Loucy (cell line): ENCODE data around the gene SLC23A3.

Source experiments
- H2AFZ ChIP-seq: fragments of 200-600 bp; sonication (generic); 2 replicates; pipeline ENCODE4 v1.6.0; 2016; ENCODE audit warnings: antibody characterized with exemption, mild to moderate bottlenecking, low read length, moderate library complexity
- H3F3A ChIP-seq: fragments of 200-600 bp; 2 replicates; pipeline ENCODE4 v1.6.0; 2016; ENCODE audit warnings: antibody characterized with exemption, low read depth, mild to moderate bottlenecking
- H3K27me3 ChIP-seq: fragments of 200-600 bp; sonication (generic); 2 replicates; pipeline ENCODE4 v1.6.1; 2014; ENCODE audit warnings: low read length, mild to moderate bottlenecking; ENCODE audit not compliant: insufficient read depth, poor library complexity, severe bottlenecking
- H3K36me3 ChIP-seq: fragments of 200-600 bp; sonication (generic); 2 replicates; pipeline ENCODE4 v1.6.1; 2016; ENCODE audit warnings: low read length; ENCODE audit not compliant: insufficient read depth
- H3K4me1 ChIP-seq: fragments of 200-600 bp; sonication (generic); 2 replicates; pipeline ENCODE4 v1.5.1; 2014; ENCODE audit warnings: low read length, mild to moderate bottlenecking; ENCODE audit not compliant: insufficient read depth, poor library complexity, severe bottlenecking
- H3K4me2 ChIP-seq: fragments of 200-600 bp; sonication (generic); 2 replicates; pipeline ENCODE4 v1.6.0; 2014; ENCODE audit warnings: antibody characterized with exemption, low read length, low read depth, mild to moderate bottlenecking; ENCODE audit not compliant: poor library complexity, severe bottlenecking
- H3K4me3 ChIP-seq: fragments of 200-600 bp; sonication (generic); 2 replicates; pipeline ENCODE4 v1.5.1; 2014; ENCODE audit warnings: low read length, mild to moderate bottlenecking, mixed read lengths; ENCODE audit not compliant: poor library complexity, severe bottlenecking
- H3K79me2 ChIP-seq: fragments of 200-600 bp; sonication (generic); 2 replicates; pipeline ENCODE4 v1.6.1; 2014; ENCODE audit warnings: low read length; ENCODE audit not compliant: insufficient read depth
- H3K9ac ChIP-seq: fragments of 200-600 bp; sonication (generic); 2 replicates; pipeline ENCODE4 v1.6.0; 2014; ENCODE audit warnings: mild to moderate bottlenecking, low read depth, low read length, moderate library complexity; ENCODE audit not compliant: poor library complexity, severe bottlenecking
- H3K9me2 ChIP-seq: fragments of 200-600 bp; sonication (generic); replicated peaks from 2 replicates; pipeline ENCODE4 v1.6.1; 2016; ENCODE audit warnings: low read depth, low read length, mixed read lengths
- H3K9me3 ChIP-seq: fragments of 200-600 bp; sonication (generic); 2 replicates; pipeline ENCODE4 v1.6.1; 2014; ENCODE audit warnings: mild to moderate bottlenecking, antibody characterized with exemption, low read length, low read depth; ENCODE audit not compliant: insufficient read depth
- H4K20me1 ChIP-seq: fragments of 200-600 bp; sonication (generic); 2 replicates; pipeline ENCODE4 v1.6.0; 2014; ENCODE audit warnings: antibody characterized with exemption, low read length, mild to moderate bottlenecking; ENCODE audit not compliant: insufficient read depth, poor library complexity, severe bottlenecking
- CTCF ChIP-seq: fragments of 200-600 bp; sonication (generic); conservative IDR thresholded peaks from 2 replicates; pipeline ENCODE4 v1.5.1; 2014; ENCODE audit warnings: mild to moderate bottlenecking, antibody characterized with exemption, low read length
- EZH2phosphoT487 ChIP-seq: fragments of 200-600 bp; IDR thresholded peaks from 2 replicates; pipeline ENCODE4 v1.6.1; 2018; ENCODE audit warnings: antibody characterized with exemption, mild to moderate bottlenecking, moderate library complexity, borderline replicate concordance

SLC23A3 gene

GRCh38 chr2:219207134-219207883, 37.5 kb upstream of the SLC23A3 start:
- Histone ChIP-seq H3K4me1 (peaks cover 18% of the 10 kb centered on the region), H3K9ac (peak overlapping the region; percentile 87), H3F3A (0 out of 2 replicates have a peak, but pooled peaks cover 5% of the 10 kb centered on the region), H4K20me1 (peaks cover 4% of the 10 kb centered on the region), H3K9me2 (no peaks in the 10 kb centered on the region), H3K36me3 (no peaks in the 10 kb centered on the region), H3K4me3 (peak overlapping the region; percentile 90), H2AFZ (peak overlapping the region; percentile 93), H3K27me3 (no peaks in the 10 kb centered on the region), H3K9me3 (peaks cover 4% of the 10 kb centered on the region; the same call in 1 of the 2 replicates), H3K4me2 (peak overlapping the region; percentile 100), H3K79me2 (peaks cover 9% of the 10 kb centered on the region; the same call in 1 of the 2 replicates)
- TF ChIP-seq EZH2phosphoT487 = no peak
- TF ChIP-seq CTCF = no peak

GRCh38 chr2:219206328-219207133, 36.7 kb upstream of the SLC23A3 start, which contains the start of gene ZFAND2B:
Gene ZFAND2B, plus strand, starts transcription at chr2:219206782. Its CDS starts 206 bp downstream, at chr2:219206988.
- Histone ChIP-seq H3K4me1 (peaks cover 18% of the 10 kb centered on the region), H3K79me2 (peaks cover 9% of the 10 kb centered on the region; the same call in 1 of the 2 replicates), H2AFZ (peak within 1 kb of the TSS; percentile 93), H4K20me1 (peaks cover 4% of the 10 kb centered on the region), H3K9me3 (peaks cover 8% of the 10 kb centered on the region; the same call in 1 of the 2 replicates), H3K9me2 (no peaks in the 10 kb centered on the region), H3K9ac (peak within 1 kb of the TSS; percentile 87), H3K27me3 (no peaks in the 10 kb centered on the region), H3K4me3 (peak within 1 kb of the TSS; percentile 90), H3F3A (0 out of 2 replicates have a peak, but pooled peaks cover 5% of the 10 kb centered on the region), H3K4me2 (peak within 1 kb of the TSS; percentile 100), H3K36me3 (no peaks in the 10 kb centered on the region)
- TF ChIP-seq EZH2phosphoT487 = no peak
- TF ChIP-seq CTCF = no peak

GRCh38 chr2:219205981-219206327, 36.1 kb upstream of the SLC23A3 start:
- Histone ChIP-seq H3K4me2 (peak overlapping the region; percentile 99), H2AFZ (peak overlapping the region; percentile 90), H3K9me2 (no peaks in the 10 kb centered on the region), H3K9ac (peak overlapping the region; percentile 87), H4K20me1 (peaks cover 4% of the 10 kb centered on the region), H3K36me3 (no peaks in the 10 kb centered on the region), H3F3A (0 out of 2 replicates have a peak, but pooled peaks cover 5% of the 10 kb centered on the region), H3K4me1 (peaks cover 18% of the 10 kb centered on the region), H3K27me3 (no peaks in the 10 kb centered on the region), H3K79me2 (peaks cover 9% of the 10 kb centered on the region; the same call in 1 of the 2 replicates), H3K4me3 (peak overlapping the region; percentile 90), H3K9me3 (peaks cover 8% of the 10 kb centered on the region; the same call in 1 of the 2 replicates)
- TF ChIP-seq CTCF = no peak
- TF ChIP-seq EZH2phosphoT487 = no peak
